AG04450 (cell line): ENCODE data around the gene GPR173. TPM values are rescaled to one million over a fixed set of nuclear protein-coding genes. Genes with fewer than 3 reads are reported as not detected.

Experiments
- CTCF ChIA-PET: fragments of 300-600, 350-600 bp; formaldehyde crosslinking; extraction: SDS; loops from one replicate; lab custom pipeline; 2022; ENCODE audit warnings: antibody characterized with exemption, inconsistent platforms; lab: Charles Lee
- POLR2A ChIA-PET: fragments of 350-600 bp; formaldehyde crosslinking; extraction: SDS; loops from one replicate; lab custom pipeline; 2021; ENCODE audit warnings: antibody characterized with exemption, inconsistent platforms; lab: Yijun Ruan, JAX
- DNase-seq: peaks from one replicate; pipeline ENCODE4 v3.0.0-alpha.2; 2011; ENCODE audit warnings: low read depth, low spot score
- H3K27ac ChIP-seq: one replicate; pipeline ENCODE4 v1.5.1; 2012; ENCODE audit warnings: low read depth, low read length, control low read depth
- H3K27me3 ChIP-seq: one replicate; pipeline ENCODE4 v1.6.0; 2012; ENCODE audit warnings: low read length; ENCODE audit not compliant: control insufficient read depth, insufficient read depth
- H3K4me3 ChIP-seq: 2 replicates; pipeline ENCODE4 v1.5.1; 2011; ENCODE audit warnings: mild to moderate bottlenecking, low read depth, low read length, control low read depth
- H3K9me3 ChIP-seq: 2 replicates; pipeline ENCODE4 v1.5.1; 2012; ENCODE audit warnings: low read length; ENCODE audit not compliant: control insufficient read depth, insufficient read depth
- CTCF ChIP-seq: IDR thresholded peaks from 2 replicates; pipeline ENCODE4 v1.5.1; 2011; ENCODE audit warnings: low read depth, low read length, control low read depth, inconsistent platforms
- polyA plus RNA-seq: library from polyadenylated mRNA; depleted of rRNA; stranded (reverse); fragments of >200 nt; gene quantifications from 2 replicates; pipeline ENCODE4 v1.2.3, GENCODE V29; 2011

Gene GPR173
- polyA plus RNA-seq, 1 experiment: 3.8 TPM

- no peak for TF ChIP-seq CTCF
- ChIA-PET POLR2A (no interaction called here), CTCF (no interaction called here)
- DNase-seq: no peak
- Histone ChIP-seq H3K4me3 (no peak overlapping the region), H3K9me3 (no peaks in the 10 kb centered on the region), H3K27me3 (no peaks in the 10 kb centered on the region), H3K27ac (no peak overlapping the region)
These were observed 66.4 kb downstream of the GPR173 start for GRCh38 chrX:53114864-53115549.

GRCh38 chrX:53115550-53115874 is 66.9 kb downstream of the GPR173 start:
- CTCF ChIA-PET: no interaction called here
- TF ChIP-seq CTCF: no peak
- H3K4me3 ChIP-seq: no peak overlapping the region
- H3K9me3 ChIP-seq: no peaks in the 10 kb centered on the region
- POLR2A ChIA-PET: no interaction called here
- H3K27me3 ChIP-seq: no peaks in the 10 kb centered on the region
- H3K27ac ChIP-seq: no peak overlapping the region
- no peak for DNase-seq

- no peaks in the 10 kb centered on the region for H3K27me3 ChIP-seq
- TF ChIP-seq CTCF: no peak
- no peak overlapping the region for H3K27ac ChIP-seq
- DNase-seq: no peak
- no peaks in the 10 kb centered on the region for H3K9me3 ChIP-seq
- ChIA-PET POLR2A (no interaction called here), CTCF (no interaction called here)
- H3K4me3 ChIP-seq: no peak overlapping the region
These were observed 67.5 kb downstream of the GPR173 start for GRCh38 chrX:53116101-53116500.

- H3K9me3 ChIP-seq: no peaks in the 10 kb centered on the region
- no peak overlapping the region for H3K27ac ChIP-seq
- POLR2A ChIA-PET: no interaction called here
- TF ChIP-seq CTCF: no peak
- no peaks in the 10 kb centered on the region for H3K27me3 ChIP-seq
- no peak overlapping the region for H3K4me3 ChIP-seq
- DNase-seq: no peak
- CTCF ChIA-PET: no interaction called here
These were observed 73.4 kb downstream of the GPR173 start for GRCh38 chrX:53122013-53122412.

- no peaks in the 10 kb centered on the region for H3K27me3 ChIP-seq
- no peaks in the 10 kb centered on the region for H3K9me3 ChIP-seq
- POLR2A ChIA-PET: no interaction called here
- CTCF ChIA-PET: no interaction called here
- H3K4me3 ChIP-seq: no peak overlapping the region
- no peak overlapping the region for H3K27ac ChIP-seq
- no peak for DNase-seq
- TF ChIP-seq CTCF: no peak
These were observed 76.9 kb downstream of the GPR173 start for GRCh38 chrX:53125506-53125905.
